ENCODE measurements around the gene MT1M. TPM values are rescaled to one million over a fixed set of nuclear protein-coding genes. Genes with fewer than 3 reads are reported as not detected.

The MT1M gene
- total and polyA plus RNA-seq, 2 of the 8 experiments (the other 6 are each of a cell fraction or from before 2014, with no cell fraction given): 2.1 TPM; not detected in 1

DNA sequence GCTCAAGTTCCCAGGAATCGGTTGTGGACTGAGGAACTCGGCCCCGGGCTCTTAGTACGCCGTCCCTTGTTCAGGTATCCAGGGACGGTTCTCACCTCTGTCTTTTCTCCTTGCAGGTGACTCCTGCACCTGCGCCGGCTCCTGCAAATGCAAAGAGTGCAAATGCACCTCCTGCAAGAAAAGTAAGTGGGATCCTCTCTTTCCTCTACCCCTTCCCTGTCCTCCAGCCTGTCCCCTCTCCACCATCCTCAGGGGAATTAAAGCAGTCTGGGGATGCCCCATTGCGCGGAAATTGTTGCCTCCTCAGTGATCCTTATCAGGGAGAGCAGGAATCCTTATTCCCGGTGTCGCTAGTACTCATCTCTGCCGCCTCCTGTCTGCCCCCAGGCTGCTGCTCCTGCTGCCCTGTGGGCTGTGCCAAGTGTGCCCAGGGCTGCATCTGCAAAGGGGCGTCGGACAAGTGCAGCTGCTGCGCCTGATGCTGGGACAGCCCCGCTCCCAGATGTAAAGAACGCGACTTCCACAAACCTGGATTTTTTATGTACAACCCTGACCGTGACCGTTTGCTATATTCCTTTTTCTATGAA is 23.5 kb upstream of the MT1M start:
- Histone ChIP-seq H2AFZ (ENCODE audit: low read length) (0 out of 2 replicates have a peak overlapping the region, but pooled peaks have one; percentile 11), H3K4me1 (replicated peaks in 1 of 4; ENCODE audit: control insufficient read depth in 3 of 4, insufficient read depth in 4 of 4, low read length in 3 of 4) (peaks cover 7 to 21% (median 10%) of the 10 kb centered on the region in 4 experiments), H3K4ac (replicated peaks; ENCODE audit: insufficient read length, low read depth, low read length) (no peak overlapping the region), H3K9me3 (ENCODE audit: insufficient read depth in 2 of 2, low read depth in 1 of 2, low read length in 1 of 2) (no peaks in the 10 kb centered on the region), H3K56ac (replicated peaks; ENCODE audit: insufficient read length, low read depth, low read length) (no peak overlapping the region), H3K4me3 (ENCODE audit: extremely low read depth in 1 of 4, insufficient read depth in 2 of 4, low read depth in 3 of 4, low read length in 4 of 4) (peak overlapping the region; percentile 35 to 62 (median 47)), H3K23me2 (ENCODE audit: low read depth, low read length) (peaks cover 11% of the 10 kb centered on the region; the same call in 1 of the 2 replicates), H3K79me1 (ENCODE audit: low read depth, low read length) (no peaks in the 10 kb centered on the region), H2BK120ac (replicated peaks; ENCODE audit: low read depth, low read length) (no peak overlapping the region), H3K14ac (ENCODE audit: insufficient read length) (no peak overlapping the region), H3K27me3 (replicated peaks in 1 of 4; ENCODE audit: control insufficient read depth in 3 of 4, extremely low read depth in 1 of 4, insufficient read depth in 3 of 4, low read length in 3 of 4) (peaks cover 27 to 64% (median 52%) of the 10 kb centered on the region in 4 experiments), H2BK20ac (ENCODE audit: low read length) (no peak overlapping the region), H3K36me3 (ENCODE audit: control insufficient read depth in 2 of 4, insufficient read depth in 4 of 4, low read length in 3 of 4) (no peaks in the 10 kb centered on the region), H4K91ac (replicated peaks; ENCODE audit: insufficient read length, low read length) (no peak overlapping the region), H3K79me2 (ENCODE audit: control insufficient read depth in 1 of 2, insufficient read depth in 2 of 2, low read length in 2 of 2) (no peaks in the 10 kb centered on the region), H2BK5ac (ENCODE audit: low read depth, low read length) (no peak overlapping the region), H3K9ac (replicated peaks in 1 of 4; ENCODE audit: extremely low read depth in 1 of 4, low read depth in 3 of 4, low read length in 3 of 4) (no peak overlapping the region), H3K4me2 (ENCODE audit: insufficient read depth in 1 of 2, low read depth in 2 of 2, low read length in 2 of 2) (peak overlapping the region; percentile 70 to 77), H3K27ac (ENCODE audit: low read depth, low read length) (no peak overlapping the region), H2BK15ac (ENCODE audit: low read length) (no peak overlapping the region), H4K8ac (ENCODE audit: extremely low read depth, insufficient read depth, low read length) (no peak overlapping the region), H2BK12ac (ENCODE audit: low read depth, low read length) (no peak overlapping the region), H4K5ac (ENCODE audit: insufficient read length, low read depth, low read length) (no peak overlapping the region), H2AK5ac (ENCODE audit: low read depth, low read length) (no peak overlapping the region), H3K18ac (ENCODE audit: extremely low read depth, low read length) (no peak overlapping the region), H3K23ac (ENCODE audit: insufficient read length) (no peak overlapping the region), H4K20me1 (replicated peaks in 1 of 2; ENCODE audit: control insufficient read depth in 1 of 2, insufficient read depth in 2 of 2, low read length in 2 of 2) (peaks cover 0 to 2% of the 10 kb centered on the region in 2 experiments)
- WGBS, 2 experiments (ENCODE audit: extremely low coverage in 1 of 2, insufficient coverage in 1 of 2, insufficient read length in 1 of 2, insufficient replicate concordance in 2 of 2, low coverage in 1 of 2, low lambda C conversion rate in 2 of 2, missing lambda C conversion rate in 1 of 2): 10% methylated on average over 21 of the region's 21 CpGs; no CpG with 5 or more reads in 1 of the 2 experiments
- CTCF ChIA-PET (ENCODE audit: partially characterized antibody): interaction anchor here (1.3 to 9.2 kb wide), 3 partner anchors 16 to 93 kb away, joined by 4 to 85 read pairs (median 5); partner anchors contain the start of gene MT1E
- no peak for FAIRE-seq
- POLR2A ChIA-PET (ENCODE audit: partially characterized antibody): interaction anchor here (0.8 to 8.0 kb wide), 7 partner anchors 9 to 67 kb away, joined by 3 to 66 read pairs (median 3); partner anchors contain the start of genes MT1E and MT1H
- DNase-seq (ENCODE audit: low read depth in 1 of 2, low spot score in 2 of 2): no peak
- peak; percentile 63 for TF ChIP-seq RNF2 (IDR thresholded peaks at IDR 0.05; ENCODE audit: borderline replicate concordance, low read depth, low read length, missing control alignments, poor library complexity, severe bottlenecking)
- TF ChIP-seq KDM4A (IDR thresholded peaks at IDR 0.05; ENCODE audit: low read depth, low read length, severe bottlenecking): no peak
- no peak for TF ChIP-seq ZNF274 (IDR thresholded peaks at IDR 0.05; ENCODE audit: borderline replicate concordance, extremely low read depth, low read length)
- no peak for TF ChIP-seq CBX5 (IDR thresholded peaks at IDR 0.05; ENCODE audit: low read depth, low read length)
- no peak for TF ChIP-seq HDAC2 (IDR thresholded peaks at IDR 0.05; ENCODE audit: borderline replicate concordance in 1 of 2, low read depth in 2 of 2, low read length in 2 of 2)
- TF ChIP-seq SAP30 (IDR thresholded peaks at IDR 0.05; ENCODE audit: insufficient read depth, insufficient replicate concordance, low read length): no peak
- TF ChIP-seq GABPA (IDR thresholded peaks at IDR 0.05; ENCODE audit: borderline replicate concordance, insufficient read depth, low read length): no peak
- TF ChIP-seq, protein P1, sequence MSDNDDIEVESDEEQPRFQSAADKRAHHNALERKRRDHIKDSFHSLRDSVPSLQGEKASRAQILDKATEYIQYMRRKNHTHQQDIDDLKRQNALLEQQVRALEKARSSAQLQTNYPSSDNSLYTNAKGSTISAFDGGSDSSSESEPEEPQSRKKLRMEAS (IDR thresholded peaks at IDR 0.05): no peak
- TF ChIP-seq, protein P2, sequence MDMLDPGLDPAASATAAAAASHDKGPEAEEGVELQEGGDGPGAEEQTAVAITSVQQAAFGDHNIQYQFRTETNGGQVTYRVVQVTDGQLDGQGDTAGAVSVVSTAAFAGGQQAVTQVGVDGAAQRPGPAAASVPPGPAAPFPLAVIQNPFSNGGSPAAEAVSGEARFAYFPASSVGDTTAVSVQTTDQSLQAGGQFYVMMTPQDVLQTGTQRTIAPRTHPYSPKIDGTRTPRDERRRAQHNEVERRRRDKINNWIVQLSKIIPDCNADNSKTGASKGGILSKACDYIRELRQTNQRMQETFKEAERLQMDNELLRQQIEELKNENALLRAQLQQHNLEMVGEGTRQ (IDR thresholded peaks at IDR 0.05; ENCODE audit: low read length): no peak

All from H1 (cell line).